GM18502 (cell line): ENCODE results near the gene QSOX2.

Source experiments
- ATAC-seq: cut with Tn5 transposase; IDR thresholded peaks from one replicate; pipeline ENCODE4 v1.9.1; 2021; ENCODE audit warnings: mild to moderate bottlenecking; ENCODE audit not compliant: unreplicated experiment, poor library complexity

QSOX2 gene

GRCh38 chr9:136283291-136284235, 38.0 kb upstream of the QSOX2 start:
- no peak for ATAC-seq

- ATAC-seq = no peak
These were observed 36.8 kb upstream of the QSOX2 start for GRCh38 chr9:136282272-136282861.

- ATAC-seq = no peak
These were observed 36.0 kb upstream of the QSOX2 start for GRCh38 chr9:136281421-136282271.

GRCh38 chr9:136280535-136281315, 35.1 kb upstream of the QSOX2 start:
- no peak for ATAC-seq

- ATAC-seq = no peak
These were observed 33.9 kb upstream of the QSOX2 start for GRCh38 chr9:136279471-136279870.

GRCh38 chr9:136278894-136279293, 33.3 kb upstream of the QSOX2 start:
- ATAC-seq = no peak

DNA sequence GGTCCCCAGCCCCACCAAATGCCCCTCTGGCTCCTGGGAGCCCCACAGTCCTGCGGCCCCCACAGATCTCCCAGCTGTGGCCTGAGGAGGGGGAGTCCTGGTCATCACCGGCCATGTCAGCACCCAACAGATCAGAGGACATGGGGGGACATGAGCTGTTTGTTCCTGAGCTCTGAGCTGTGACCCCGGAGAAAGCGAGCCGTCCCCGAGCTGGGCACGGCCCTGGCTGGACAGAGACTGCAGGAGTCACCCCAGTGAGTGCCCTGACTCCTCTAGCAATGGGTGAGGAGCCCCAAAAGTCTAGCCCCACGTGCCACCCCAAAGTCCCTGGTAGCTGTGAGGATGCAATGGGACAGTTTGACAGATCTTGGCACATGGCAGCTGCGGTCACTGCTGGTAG, 32.6 kb upstream of the QSOX2 start:
- no peak for ATAC-seq

DNA sequence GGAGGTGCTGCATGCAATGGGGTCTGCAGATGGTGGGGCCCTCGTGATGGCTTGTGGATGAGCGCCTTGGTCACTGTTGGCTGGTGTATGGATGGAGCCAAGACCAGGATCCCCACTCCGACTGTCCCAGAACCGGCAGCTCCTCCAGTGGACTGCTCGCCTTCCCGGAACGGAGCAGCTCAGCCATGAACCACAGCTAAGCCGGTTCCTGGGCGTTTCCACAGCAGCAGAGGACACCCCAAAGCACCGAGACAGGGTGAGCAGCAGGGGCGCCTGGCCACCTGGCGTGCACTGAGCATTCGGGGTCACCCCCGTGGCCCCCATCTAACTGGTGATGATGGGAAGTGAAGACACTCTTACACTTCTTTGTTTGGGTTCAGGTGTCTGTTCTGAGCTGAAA, 32.1 kb upstream of the QSOX2 start:
- no peak for ATAC-seq

DNA sequence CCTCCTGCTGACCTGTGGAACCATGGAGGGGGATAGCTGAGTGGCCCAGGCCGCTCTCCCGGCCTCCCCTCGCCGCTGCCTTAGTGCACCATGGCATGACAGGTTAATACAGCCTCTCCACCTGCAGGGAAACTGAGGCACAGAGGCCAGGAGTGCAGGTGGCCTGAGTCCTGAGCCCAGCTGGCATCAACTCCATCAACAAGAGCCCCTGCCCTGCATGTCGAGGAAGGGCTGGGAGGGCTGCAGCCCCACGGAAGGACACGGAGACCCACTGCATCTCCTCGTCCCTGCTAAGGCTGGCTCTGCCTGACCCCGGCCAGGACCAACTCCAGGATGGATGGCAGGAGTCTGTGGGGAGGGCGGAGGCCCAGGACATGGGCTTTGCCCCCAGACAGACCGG, 31.1 kb upstream of the QSOX2 start:
- no peak for ATAC-seq

GRCh38 chr9:136275655-136276429, 30.2 kb upstream of the QSOX2 start:
- ATAC-seq = no peak

DNA sequence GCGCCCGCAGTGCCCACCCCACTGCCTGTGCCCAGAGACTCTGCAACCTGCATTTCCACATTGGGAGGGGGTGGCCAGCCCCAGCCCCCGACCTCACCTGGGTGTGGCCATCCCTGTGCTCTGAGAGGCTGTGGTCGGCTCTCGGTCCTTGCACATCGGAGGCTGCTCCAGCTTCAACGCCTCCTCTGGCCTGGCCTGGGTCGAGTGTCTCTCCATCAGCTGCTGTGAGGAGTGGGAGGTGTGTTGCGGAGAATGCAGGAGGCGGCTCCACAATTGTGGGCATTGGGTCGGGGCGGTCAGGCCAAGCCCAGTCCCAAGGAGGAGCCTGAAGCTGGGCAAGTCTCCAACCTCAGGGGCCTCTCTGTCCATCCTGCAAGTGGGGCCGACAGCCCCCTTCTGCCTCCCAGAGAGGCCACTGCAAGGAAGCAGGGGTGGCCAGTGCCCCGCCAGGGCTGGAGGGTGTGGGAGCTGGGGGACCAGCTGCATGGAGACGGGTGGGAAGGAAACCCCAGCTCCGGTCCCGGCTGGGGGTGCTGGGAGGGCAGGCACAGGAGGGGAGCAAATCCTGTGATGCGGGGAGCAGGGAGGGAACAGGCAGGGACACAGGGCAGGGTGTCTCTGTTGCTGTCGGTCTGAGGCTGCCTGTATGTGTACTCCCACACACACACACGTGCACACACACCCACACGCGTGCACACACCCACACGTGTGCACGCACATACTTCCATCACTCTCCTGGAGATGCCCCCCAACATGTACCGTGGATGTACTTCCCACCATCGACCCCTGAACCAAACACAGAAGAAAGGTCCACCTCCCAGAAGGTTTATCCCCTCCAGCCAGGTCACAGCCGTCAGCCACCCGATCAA, 29.4 kb upstream of the QSOX2 start:
- no peak for ATAC-seq

GRCh38 chr9:136273921-136274785, 28.5 kb upstream of the QSOX2 start:
- no peak for ATAC-seq

DNA sequence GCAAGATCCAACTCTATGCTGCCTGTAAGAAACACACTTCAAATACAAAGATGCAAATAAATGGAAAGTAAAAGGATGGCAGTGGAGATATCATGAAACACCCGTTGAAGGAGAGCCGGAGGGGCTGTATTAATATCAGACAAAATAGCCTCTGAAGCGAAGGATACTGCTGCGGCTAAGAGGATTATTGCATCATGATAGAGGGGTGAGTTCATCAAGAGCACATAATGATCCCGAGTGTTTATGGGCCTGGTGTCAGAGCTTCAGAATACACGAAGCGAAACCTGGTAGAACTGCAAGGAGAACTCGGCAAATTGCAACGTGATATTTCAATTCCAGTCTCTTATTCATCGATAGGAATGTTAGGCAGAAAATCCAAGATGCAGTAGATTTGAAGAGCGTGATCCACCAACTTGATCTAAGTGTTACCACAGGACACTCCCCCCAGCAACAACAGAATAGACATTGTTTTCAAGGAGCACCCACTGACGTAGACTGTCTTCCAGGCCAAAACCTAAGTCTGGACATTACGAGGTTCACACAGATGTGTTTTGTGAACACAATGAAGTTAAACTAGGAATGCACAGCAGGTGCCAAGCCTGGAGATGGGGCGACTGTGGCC, 27.7 kb upstream of the QSOX2 start:
- ATAC-seq = no peak

- ATAC-seq = no peak
These were observed 24.6 kb upstream of the QSOX2 start for GRCh38 chr9:136270173-136270705.

DNA sequence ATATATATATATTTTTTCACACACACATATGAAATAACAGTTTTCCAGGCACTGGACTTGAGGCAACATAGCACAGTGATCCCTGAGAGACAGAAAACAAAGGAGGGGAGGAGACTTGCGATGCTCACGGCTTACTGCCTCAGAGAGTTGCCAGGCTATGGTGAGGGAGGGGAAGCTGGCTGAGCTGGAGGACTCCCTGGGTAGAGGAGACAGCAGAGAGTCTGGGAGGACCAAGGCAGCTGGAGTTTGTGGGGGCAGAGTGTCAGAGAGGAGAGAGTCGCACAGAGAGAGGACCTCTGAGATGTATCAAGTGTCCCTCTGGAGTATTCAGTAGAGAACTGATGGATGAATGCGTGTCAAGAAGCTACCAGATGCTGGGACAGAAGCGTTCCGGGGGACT, 23.1 kb upstream of the QSOX2 start:
- ATAC-seq = no peak

DNA sequence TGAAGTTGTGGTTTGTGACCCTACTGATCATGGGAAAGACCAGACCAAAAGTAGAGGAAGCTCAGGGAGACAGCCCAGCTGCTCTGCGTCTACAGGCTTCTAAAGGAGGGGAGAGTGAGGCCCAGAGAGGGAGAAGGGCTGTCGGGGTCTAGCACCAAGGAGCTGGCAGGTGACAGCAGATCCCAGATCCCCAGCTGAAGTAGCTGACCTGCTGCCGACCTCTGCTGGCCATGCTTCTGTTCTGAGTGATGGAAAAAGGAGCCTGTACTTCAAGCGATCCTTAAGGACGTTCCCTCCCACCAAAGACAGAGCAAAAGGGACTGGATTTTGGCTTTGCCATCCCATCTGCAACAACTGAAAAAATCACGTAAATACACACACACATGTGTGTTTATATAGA, 22.7 kb upstream of the QSOX2 start:
- no peak for ATAC-seq
